A549 (cell line): Measurements from ENCODE around the gene TCP1. TPM values are rescaled to one million over a fixed set of nuclear protein-coding genes. Genes with fewer than 3 reads are reported as not detected.
A peak's percentile ranks its signal among the peaks of the same experiment; 100 is the strongest.

ENCODE experiments used
- ATAC-seq, 2 experiments: fragments of 200-7000 bp in 1 of 2; fragments of >200 bp in 1 of 2; cut with Nextera tagmentation in 1 of 2; cut with Tn5 transposase in 1 of 2; 3 replicates each; pipeline versions ENCODE4 v1.8.0 to v1.9.1; 2018 to 2020; ENCODE audit warnings: mild to moderate bottlenecking in 1 of 2, moderate library complexity in 1 of 2
- CTCF ChIA-PET: fragments of 300-600 bp; sonication (Branson Sonifier 250); formaldehyde crosslinking; extraction: SDS; loops from one replicate; lab custom pipeline; 2021; ENCODE audit warnings: antibody characterized with exemption, inconsistent platforms; lab: Yijun Ruan, JAX
- POLR2A ChIA-PET: fragments of 350-600 bp; formaldehyde crosslinking; extraction: SDS; loops from one replicate; lab custom pipeline; 2021; ENCODE audit warnings: antibody characterized with exemption, inconsistent platforms; lab: Yijun Ruan, JAX
- DNase-seq, 2 experiments: peaks; one replicate each; pipeline versions ENCODE4 v3.0.0 to v3.0.0-alpha.2; 2011 to 2016; ENCODE audit warnings: low read depth in 1 of 2, low spot score in 1 of 2
- FAIRE-seq: peaks from 2 replicates; lab custom pipeline; 2011; peaks lifted over from hg19 to GRCh38; lab: Jason Lieb, UNC
- H3K27ac ChIP-seq, 2 experiments: fragments of >200 bp; sonication (Bioruptor Twin); formaldehyde crosslinking; 3 replicates each; pipeline ENCODE4 v1.5.1; 2016 to 2017
- H3K4me1 ChIP-seq: fragments of >200 bp; sonication (Bioruptor Twin); formaldehyde crosslinking; 3 replicates; pipeline ENCODE4 v1.6.1; 2016
- H3K4me2 ChIP-seq: fragments of >200 bp; sonication (Bioruptor Twin); formaldehyde crosslinking; 3 replicates; pipeline ENCODE4 v1.6.1; 2016
- H3K4me3 ChIP-seq: fragments of >200 bp; sonication (Bioruptor Twin); formaldehyde crosslinking; 3 replicates; pipeline ENCODE4 v1.5.1; 2016
- H3K9me3 ChIP-seq: fragments of >200 bp; sonication (Bioruptor Twin); formaldehyde crosslinking; 3 replicates; pipeline ENCODE4 v1.6.1; 2016
- CBX2 ChIP-seq: fragments of 200-600 bp; sonication (generic); IDR thresholded peaks from 2 replicates; pipeline ENCODE4 v1.6.1; 2016; ENCODE audit warnings: low read depth, mild to moderate bottlenecking, borderline replicate concordance
- CHD4 ChIP-seq: fragments of 200-600 bp; sonication (generic); IDR thresholded peaks from 2 replicates; pipeline ENCODE4 v1.6.1; 2016; ENCODE audit warnings: antibody characterized with exemption, mild to moderate bottlenecking, borderline replicate concordance
- FOSB ChIP-seq: fragments of 250-450 bp; sonication (Bioruptor Pico); IDR thresholded peaks from 2 replicates; pipeline ENCODE4 v1.5.0; 2020; ENCODE audit warnings: mild to moderate bottlenecking, moderate library complexity
- FOXS1 ChIP-seq: fragments of 250-450 bp; sonication (Bioruptor Pico); IDR thresholded peaks from 2 replicates; pipeline ENCODE4 v1.5.0; 2020; ENCODE audit warnings: mild to moderate bottlenecking, moderate library complexity
- GATA3 ChIP-seq: IDR thresholded peaks from 2 replicates; pipeline ENCODE4 v1.6.1; 2012; ENCODE audit warnings: borderline replicate concordance
- HOXB13 ChIP-seq: fragments of 250-450 bp; sonication (Bioruptor Pico); IDR thresholded peaks from 2 replicates; pipeline ENCODE4 v1.5.0; 2020; ENCODE audit warnings: low read depth, mild to moderate bottlenecking, moderate library complexity
- MAFK ChIP-seq: fragments of 450-650 bp; IDR thresholded peaks from 2 replicates; pipeline ENCODE4 v1.6.1; 2014; ENCODE audit not compliant: partially characterized antibody
- NFE2L2 ChIP-seq: fragments of 150-350 bp; conservative IDR thresholded peaks from 2 replicates; pipeline ENCODE4 v1.6.1; 2014; ENCODE audit warnings: low read length
- NR3C1 ChIP-seq: fragments of >200 bp; sonication (Bioruptor Twin); formaldehyde crosslinking; IDR thresholded peaks from 3 replicates; pipeline ENCODE4 v1.6.1; 2017
- POLR2AphosphoS2 ChIP-seq: conservative IDR thresholded peaks from 2 replicates; pipeline ENCODE4 v1.6.1; 2012; ENCODE audit warnings: low read length, improper control_type of control experiment, inconsistent platforms
- RAD21 ChIP-seq, 2 experiments: fragments of >200 bp in 1 of 2; sonication (Bioruptor Twin) in 1 of 2; formaldehyde crosslinking in 1 of 2; IDR thresholded peaks in 1 of 2; conservative IDR thresholded peaks in 1 of 2; 2 replicates in 1 of 2; 3 replicates in 1 of 2; pipeline ENCODE4 v1.6.1; 2012 to 2018; ENCODE audit warnings: inconsistent platforms in 1 of 2
- RFX5 ChIP-seq: fragments of 450-650 bp; IDR thresholded peaks from 2 replicates; pipeline ENCODE4 v1.7.1; 2014; ENCODE audit warnings: antibody characterized with exemption, mild to moderate bottlenecking, moderate library complexity
- RNF2 ChIP-seq: fragments of 200-600 bp; sonication (generic); IDR thresholded peaks from 2 replicates; pipeline ENCODE4 v1.6.1; 2016; ENCODE audit warnings: low read depth, mild to moderate bottlenecking, antibody characterized with exemption, moderate library complexity, borderline replicate concordance
- SMC3 ChIP-seq: fragments of >200 bp; sonication (Bioruptor Twin); formaldehyde crosslinking; IDR thresholded peaks from 3 replicates; pipeline ENCODE4 v1.6.1; 2018; ENCODE audit warnings: inconsistent platforms
- TP53 ChIP-seq: fragments of 250-450 bp; sonication (Bioruptor Pico); IDR thresholded peaks from 2 replicates; pipeline ENCODE4 v1.5.0; 2021; ENCODE audit warnings: mild to moderate bottlenecking, moderate library complexity
- WGBS: methylation state at CpG from one replicate; pipeline ENCODE4 v1.1.6; 2017; ENCODE audit errors: missing lambda C conversion rate; 5-methylcytosine and 5-hydroxymethylcytosine counted together
- polyA plus RNA-seq, 4 experiments: library from polyadenylated mRNA; depleted of rRNA in 3 of 4; stranded (reverse); fragments of >200 nt; fragmentation: RNase III in 1 of 4; extraction: RNeasy Plus Mini Kit Qiagen cat#74134 plus additional on column Dnase treatment in 1 of 4; gene quantifications; 2 replicates in 3 of 4; 3 replicates in 1 of 4; pipeline ENCODE4 v1.2.3, GENCODE V29; 2011 to 2017
- TF ChIP-seq, protein P1 (sequence below): fragments of 250-450 bp; sonication (Bioruptor Pico); IDR thresholded peaks from 2 replicates; pipeline ENCODE4 v1.5.0; 2021; ENCODE audit warnings: mild to moderate bottlenecking, moderate library complexity, borderline replicate concordance
- TF ChIP-seq, protein P2 (sequence below): fragments of >200 bp; sonication (Bioruptor Twin); formaldehyde crosslinking; IDR thresholded peaks from 3 replicates; pipeline ENCODE4 v1.6.1; 2016
- TF ChIP-seq, protein P3 (sequence below): fragments of >200 bp; sonication (Bioruptor Twin); formaldehyde crosslinking; IDR thresholded peaks from 3 replicates; pipeline ENCODE4 v1.5.1; 2016

The TCP1 gene
- polyA plus RNA-seq, 2 of the 4 experiments (the other 2 are of a cell fraction): 215 to 367 TPM

DNA sequence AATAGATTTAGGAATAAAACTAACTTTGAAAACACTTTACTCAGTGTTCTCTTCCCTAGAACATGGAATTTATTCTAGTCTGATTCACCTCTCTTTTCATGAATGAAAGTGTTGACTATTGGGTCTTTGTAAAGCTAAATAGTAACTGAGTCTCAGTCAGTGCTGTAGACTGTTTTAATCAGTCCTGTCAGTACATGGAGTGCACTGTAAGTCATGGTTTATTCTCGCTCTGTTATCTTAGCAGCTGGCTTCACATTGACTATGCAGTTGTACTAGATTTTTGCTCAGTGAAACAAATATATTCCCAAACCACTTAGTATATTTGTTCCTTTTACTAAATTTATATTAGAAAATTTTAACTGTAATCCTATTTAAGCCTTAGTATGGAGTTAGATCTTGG is 42.6 kb downstream of the TCP1 start (continued):
- TF ChIP-seq, protein P1, sequence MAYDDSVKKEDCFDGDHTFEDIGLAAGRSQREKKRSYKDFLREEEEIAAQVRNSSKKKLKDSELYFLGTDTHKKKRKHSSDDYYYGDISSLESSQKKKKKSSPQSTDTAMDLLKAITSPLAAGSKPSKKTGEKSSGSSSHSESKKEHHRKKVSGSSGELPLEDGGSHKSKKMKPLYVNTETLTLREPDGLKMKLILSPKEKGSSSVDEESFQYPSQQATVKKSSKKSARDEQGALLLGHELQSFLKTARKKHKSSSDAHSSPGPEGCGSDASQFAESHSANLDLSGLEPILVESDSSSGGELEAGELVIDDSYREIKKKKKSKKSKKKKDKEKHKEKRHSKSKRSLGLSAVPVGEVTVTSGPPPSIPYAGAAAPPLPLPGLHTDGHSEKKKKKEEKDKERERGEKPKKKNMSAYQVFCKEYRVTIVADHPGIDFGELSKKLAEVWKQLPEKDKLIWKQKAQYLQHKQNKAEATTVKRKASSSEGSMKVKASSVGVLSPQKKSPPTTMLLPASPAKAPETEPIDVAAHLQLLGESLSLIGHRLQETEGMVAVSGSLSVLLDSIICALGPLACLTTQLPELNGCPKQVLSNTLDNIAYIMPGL: no peak
- TF ChIP-seq, all 56 proteins: peak for 0

GRCh38 chr6:159745081-159745480 is 44.3 kb downstream of the TCP1 start:
- Histone ChIP-seq H3K4me3 (no peak overlapping the region), H3K27ac (no peak overlapping the region)
- POLR2A ChIA-PET: no interaction called here
- TF ChIP-seq HOXB13 (CRISPR knock-in tag) (no peak), NFE2L2 (no peak), GATA3 (no peak), FOXS1 (CRISPR knock-in tag) (no peak), SMC3 (no peak)
- TF ChIP-seq, all 56 proteins: peak for 0
- DNase-seq: no peak
- WGBS: 89% methylated on average over 7 of the region's 7 CpGs
- H3K4me1 ChIP-seq: peaks cover 9% of the 10 kb centered on the region; the same call in 2 of the 3 replicates
- H3K9me3 ChIP-seq: no peaks in the 10 kb centered on the region
- H3K4me2 ChIP-seq: no peak overlapping the region
- CTCF ChIA-PET: interaction anchor here (0.5 to 1.9 kb wide), 2 partner anchors 8 to 54 kb away, joined by 3 to 6 read pairs; no protein-coding TSS in a partner anchor
- no peak for FAIRE-seq
- ATAC-seq: no peak

DNA sequence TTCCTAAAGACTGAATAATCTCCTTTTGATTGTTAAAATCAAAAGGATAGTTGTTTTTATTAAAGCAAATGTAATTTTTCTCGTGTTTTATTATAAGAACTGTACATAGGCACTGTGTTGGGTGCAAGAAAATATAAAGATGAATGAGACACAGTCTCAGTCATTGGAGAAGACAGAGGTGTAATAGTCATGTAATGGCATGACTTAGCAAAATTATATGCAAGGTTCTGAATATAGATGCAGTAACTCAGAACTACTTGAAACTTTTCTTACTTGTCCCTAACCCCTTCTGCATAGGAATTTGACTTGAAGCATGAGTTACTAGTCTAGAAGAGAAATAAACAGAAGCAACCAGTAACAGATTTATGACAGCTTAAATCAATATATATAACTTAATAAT is 47.2 kb downstream of the TCP1 start:
- TF ChIP-seq POLR2AphosphoS2 (no peak), CBX2 (no peak), RNF2 (no peak), MAFK (peak; percentile 61), TP53 (CRISPR knock-in tag) (no peak), FOXS1 (CRISPR knock-in tag) (no peak), RAD21 (conservative IDR thresholded peaks at IDR 0.05 in 1 of 2, IDR thresholded peaks at IDR 0.05 in 1 of 2) (no peak), NR3C1 (no peak), NFE2L2 (0 out of 2 replicates have a peak, but pooled peaks have one; percentile 37), FOSB (CRISPR knock-in tag) (no peak), RFX5 (no peak), CHD4 (no peak)
- TF ChIP-seq, protein P2, sequence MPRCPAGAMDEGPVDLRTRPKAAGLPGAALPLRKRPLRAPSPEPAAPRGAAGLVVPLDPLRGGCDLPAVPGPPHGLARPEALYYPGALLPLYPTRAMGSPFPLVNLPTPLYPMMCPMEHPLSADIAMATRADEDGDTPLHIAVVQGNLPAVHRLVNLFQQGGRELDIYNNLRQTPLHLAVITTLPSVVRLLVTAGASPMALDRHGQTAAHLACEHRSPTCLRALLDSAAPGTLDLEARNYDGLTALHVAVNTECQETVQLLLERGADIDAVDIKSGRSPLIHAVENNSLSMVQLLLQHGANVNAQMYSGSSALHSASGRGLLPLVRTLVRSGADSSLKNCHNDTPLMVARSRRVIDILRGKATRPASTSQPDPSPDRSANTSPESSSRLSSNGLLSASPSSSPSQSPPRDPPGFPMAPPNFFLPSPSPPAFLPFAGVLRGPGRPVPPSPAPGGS: no peak
- TF ChIP-seq, protein P3, sequence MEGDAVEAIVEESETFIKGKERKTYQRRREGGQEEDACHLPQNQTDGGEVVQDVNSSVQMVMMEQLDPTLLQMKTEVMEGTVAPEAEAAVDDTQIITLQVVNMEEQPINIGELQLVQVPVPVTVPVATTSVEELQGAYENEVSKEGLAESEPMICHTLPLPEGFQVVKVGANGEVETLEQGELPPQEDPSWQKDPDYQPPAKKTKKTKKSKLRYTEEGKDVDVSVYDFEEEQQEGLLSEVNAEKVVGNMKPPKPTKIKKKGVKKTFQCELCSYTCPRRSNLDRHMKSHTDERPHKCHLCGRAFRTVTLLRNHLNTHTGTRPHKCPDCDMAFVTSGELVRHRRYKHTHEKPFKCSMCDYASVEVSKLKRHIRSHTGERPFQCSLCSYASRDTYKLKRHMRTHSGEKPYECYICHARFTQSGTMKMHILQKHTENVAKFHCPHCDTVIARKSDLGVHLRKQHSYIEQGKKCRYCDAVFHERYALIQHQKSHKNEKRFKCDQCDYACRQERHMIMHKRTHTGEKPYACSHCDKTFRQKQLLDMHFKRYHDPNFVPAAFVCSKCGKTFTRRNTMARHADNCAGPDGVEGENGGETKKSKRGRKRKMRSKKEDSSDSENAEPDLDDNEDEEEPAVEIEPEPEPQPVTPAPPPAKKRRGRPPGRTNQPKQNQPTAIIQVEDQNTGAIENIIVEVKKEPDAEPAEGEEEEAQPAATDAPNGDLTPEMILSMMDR: no peak
- TF ChIP-seq, protein P1: no peak
- TF ChIP-seq, all 56 proteins: peak for 2
- no peaks in the 10 kb centered on the region for H3K9me3 ChIP-seq
- FAIRE-seq: no peak
- WGBS: 82% methylated on average over 1 of the region's 1 CpG
- no peak overlapping the region for H3K4me2 ChIP-seq
- ATAC-seq: no peak
- ChIA-PET POLR2A (no interaction called here), CTCF (no interaction called here)
- H3K27ac ChIP-seq: 0 out of 6 replicates have a peak overlapping the region, but pooled peaks of 1 of the 2 experiments have one; percentile 15
- H3K4me3 ChIP-seq: no peak overlapping the region
- DNase-seq: no peak
- H3K4me1 ChIP-seq: peaks cover 9% of the 10 kb centered on the region; the same call in 2 of the 3 replicates
